ENCODE data around the gene POLR2C. TPM values are rescaled to one million over a fixed set of nuclear protein-coding genes. Genes with fewer than 3 reads are reported as not detected.

The POLR2C gene
- total RNA-seq, 3 donors from 2014 or later: 117 to 130 (median 129) TPM

- Mint-ChIP-seq H3K36me3 (ENCODE audit: insufficient read depth) (peaks cover 4% of the 10 kb centered on the region), H3K27me3 (ENCODE audit: low read depth) (no peaks in the 10 kb centered on the region), H3K4me3 (no peak overlapping the region), H3K9me3 (no peaks in the 10 kb centered on the region), H3K4me1 (ENCODE audit: low read depth) (no peaks in the 10 kb centered on the region)
- no peak for ATAC-seq
- DNase-seq: no peak
Observed at GRCh38 chr16:57512296-57513001, 50.0 kb downstream of the POLR2C start.

DNA sequence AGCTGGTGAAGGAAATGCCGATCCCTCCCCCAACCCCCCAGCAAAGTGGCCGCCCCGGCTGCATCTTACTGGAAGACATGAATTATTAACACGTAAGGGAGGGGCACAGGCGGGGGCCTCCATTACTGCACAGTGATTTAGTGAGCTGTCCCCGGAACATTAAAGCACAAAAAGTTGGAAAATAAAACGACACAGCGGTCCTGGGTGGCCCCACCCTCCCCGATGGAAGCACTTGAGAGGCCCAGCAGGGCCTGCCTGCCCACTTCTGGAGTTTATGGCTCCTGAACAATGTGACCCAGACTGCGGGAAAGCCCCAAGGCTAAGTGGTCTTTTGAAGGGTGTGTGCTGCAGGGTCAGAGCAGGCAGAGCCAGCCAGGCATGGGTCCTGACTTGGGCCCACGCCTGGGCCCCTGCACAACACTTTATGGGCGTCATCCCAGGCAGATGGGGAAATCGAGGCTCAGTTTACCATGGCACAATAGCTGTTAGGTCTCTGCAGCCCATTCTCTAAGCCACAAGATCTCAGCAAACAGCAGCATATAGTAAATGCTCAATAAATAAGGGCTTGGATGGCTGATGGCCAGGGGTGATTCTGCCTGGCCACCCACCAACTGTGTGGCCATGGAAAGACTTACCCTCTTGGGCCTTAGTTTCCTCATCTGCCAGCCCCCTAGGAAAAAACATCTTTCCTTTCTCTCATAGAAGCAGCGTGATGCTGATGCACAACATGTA, 51.1 kb downstream of the POLR2C start:
- no peak overlapping the region for H3K4me3 Mint-ChIP-seq

GRCh38 chr16:57514371-57514770, 51.9 kb downstream of the POLR2C start:
- Mint-ChIP-seq H3K9me3 (no peaks in the 10 kb centered on the region), H3K27me3 (ENCODE audit: low read depth) (no peaks in the 10 kb centered on the region), H3K4me3 (no peak overlapping the region), H3K4me1 (ENCODE audit: low read depth) (no peaks in the 10 kb centered on the region), H3K36me3 (ENCODE audit: insufficient read depth) (peaks cover 7% of the 10 kb centered on the region)
- no peak for ATAC-seq
- no peak for DNase-seq

More for the DNA sequence above, 51.1 kb downstream of the POLR2C start:
- Mint-ChIP-seq H3K4me1 (ENCODE audit: low read depth) (no peaks in the 10 kb centered on the region), H3K9me3 (no peaks in the 10 kb centered on the region), H3K27me3 (ENCODE audit: low read depth) (no peaks in the 10 kb centered on the region), H3K36me3 (ENCODE audit: insufficient read depth) (peaks cover 4% of the 10 kb centered on the region)
- DNase-seq (no peak), ATAC-seq (no peak)

DNA sequence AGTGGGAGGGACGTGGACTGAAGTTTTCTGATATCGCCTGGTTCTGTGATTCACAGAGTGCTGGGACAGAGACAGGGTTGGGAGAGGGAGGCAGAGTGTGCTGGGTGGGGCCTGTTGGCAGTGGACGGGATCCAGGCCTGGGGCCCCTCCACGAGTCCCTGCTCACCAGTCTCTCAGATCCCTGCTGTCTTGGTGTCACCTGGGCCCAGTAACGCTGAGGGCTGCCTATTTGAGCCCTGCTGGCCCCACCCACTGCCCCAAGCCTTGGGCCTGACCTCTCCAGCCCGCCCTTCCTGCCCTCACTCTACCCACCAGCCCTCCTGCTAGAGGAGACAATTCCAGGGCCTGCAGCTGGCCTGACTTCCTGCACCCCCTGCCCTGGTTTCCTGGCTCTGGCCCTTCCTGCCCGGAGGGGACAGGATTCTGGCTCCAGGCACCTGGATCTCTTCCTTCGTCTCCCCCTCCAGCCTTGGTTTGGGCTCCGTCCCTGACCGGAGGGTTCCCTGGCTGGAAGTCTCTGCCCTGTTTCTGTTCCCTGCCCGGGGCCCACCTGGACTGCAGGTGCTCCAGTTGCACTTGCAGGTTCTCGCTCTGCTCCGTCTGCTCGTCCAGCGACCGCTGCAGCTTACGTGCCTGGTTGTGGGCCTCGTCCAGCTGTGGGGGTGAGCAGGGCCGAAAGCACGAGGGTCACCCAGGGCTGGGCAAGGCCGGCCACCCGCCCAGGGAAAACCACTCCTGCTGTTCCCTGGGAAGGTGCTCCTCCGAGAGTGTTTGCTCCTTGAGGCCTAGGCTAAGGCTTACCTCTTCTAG, 52.5 kb downstream of the POLR2C start:
- ATAC-seq: no peak
- no peaks in the 10 kb centered on the region for H3K27me3 Mint-ChIP-seq (ENCODE audit: low read depth)
- H3K9me3 Mint-ChIP-seq: no peaks in the 10 kb centered on the region

DNA sequence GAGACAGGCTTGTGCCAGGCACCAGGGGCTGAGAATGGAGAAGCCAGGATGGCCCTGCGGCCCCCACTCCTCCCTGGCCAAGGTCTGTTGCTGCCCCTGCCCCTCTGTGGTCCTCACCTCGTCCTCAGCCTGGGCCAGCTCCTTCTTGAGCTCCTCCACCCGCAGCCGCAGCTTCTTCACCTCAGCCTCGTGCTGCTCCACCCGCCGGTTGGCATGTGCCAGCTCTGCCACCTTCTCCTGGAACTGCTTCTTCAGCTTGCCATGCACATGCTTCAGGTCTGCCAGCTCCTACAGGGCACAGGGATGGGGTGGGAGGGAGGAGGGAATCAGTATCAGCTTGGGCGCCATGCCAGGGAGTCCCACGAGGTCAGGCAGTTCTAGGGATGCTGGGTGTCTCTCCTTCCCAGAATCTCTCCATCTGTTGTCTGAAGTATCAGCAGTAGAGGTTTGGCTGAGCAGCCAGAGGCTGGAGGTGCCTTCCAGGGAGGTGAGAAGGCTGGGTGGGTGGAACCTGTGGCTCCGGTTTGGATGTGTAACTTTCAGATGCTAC, 53.8 kb downstream of the POLR2C start:
- ATAC-seq (no peak), DNase-seq (no peak)
- H3K27me3 Mint-ChIP-seq (ENCODE audit: low read depth): no peaks in the 10 kb centered on the region
- no peak overlapping the region for H3K4me3 Mint-ChIP-seq
- no peaks in the 10 kb centered on the region for H3K9me3 Mint-ChIP-seq
- peaks cover 7% of the 10 kb centered on the region for H3K36me3 Mint-ChIP-seq (ENCODE audit: insufficient read depth)
- H3K4me1 Mint-ChIP-seq (ENCODE audit: low read depth): peaks cover 3% of the 10 kb centered on the region

More for the DNA sequence above, 52.5 kb downstream of the POLR2C start:
- H3K4me3 Mint-ChIP-seq: no peak overlapping the region
- H3K4me1 Mint-ChIP-seq (ENCODE audit: low read depth): peaks cover under 1% of the 10 kb centered on the region
- DNase-seq: no peak
- H3K36me3 Mint-ChIP-seq (ENCODE audit: insufficient read depth): peaks cover 7% of the 10 kb centered on the region

DNA sequence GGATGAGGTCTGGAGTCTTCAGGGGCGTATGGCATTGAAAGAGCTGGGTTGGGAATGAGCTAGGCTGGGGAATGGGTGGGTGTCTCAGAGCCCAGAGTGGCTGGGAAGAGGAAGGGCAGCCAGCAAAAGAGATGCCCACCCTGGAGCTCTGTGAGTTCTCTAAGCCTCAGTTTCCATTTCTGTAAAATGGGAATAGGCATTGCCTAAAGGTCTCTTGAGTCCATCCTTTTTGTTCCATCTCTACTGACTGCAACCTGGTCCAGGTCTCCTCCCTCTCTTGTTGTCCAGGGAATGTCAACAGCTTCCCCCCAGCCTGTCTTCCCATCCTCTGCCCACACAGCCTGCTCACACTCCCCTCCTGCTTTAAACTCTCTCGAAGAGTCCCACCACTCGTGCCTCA, 54.3 kb downstream of the POLR2C start:
- ATAC-seq (no peak), DNase-seq (no peak)
- no peak overlapping the region for H3K4me3 Mint-ChIP-seq
- peaks cover 7% of the 10 kb centered on the region for H3K36me3 Mint-ChIP-seq (ENCODE audit: insufficient read depth)
- H3K27me3 Mint-ChIP-seq (ENCODE audit: low read depth): no peaks in the 10 kb centered on the region
- peaks cover 3% of the 10 kb centered on the region for H3K4me1 Mint-ChIP-seq (ENCODE audit: low read depth)
- H3K9me3 Mint-ChIP-seq: no peaks in the 10 kb centered on the region

DNA sequence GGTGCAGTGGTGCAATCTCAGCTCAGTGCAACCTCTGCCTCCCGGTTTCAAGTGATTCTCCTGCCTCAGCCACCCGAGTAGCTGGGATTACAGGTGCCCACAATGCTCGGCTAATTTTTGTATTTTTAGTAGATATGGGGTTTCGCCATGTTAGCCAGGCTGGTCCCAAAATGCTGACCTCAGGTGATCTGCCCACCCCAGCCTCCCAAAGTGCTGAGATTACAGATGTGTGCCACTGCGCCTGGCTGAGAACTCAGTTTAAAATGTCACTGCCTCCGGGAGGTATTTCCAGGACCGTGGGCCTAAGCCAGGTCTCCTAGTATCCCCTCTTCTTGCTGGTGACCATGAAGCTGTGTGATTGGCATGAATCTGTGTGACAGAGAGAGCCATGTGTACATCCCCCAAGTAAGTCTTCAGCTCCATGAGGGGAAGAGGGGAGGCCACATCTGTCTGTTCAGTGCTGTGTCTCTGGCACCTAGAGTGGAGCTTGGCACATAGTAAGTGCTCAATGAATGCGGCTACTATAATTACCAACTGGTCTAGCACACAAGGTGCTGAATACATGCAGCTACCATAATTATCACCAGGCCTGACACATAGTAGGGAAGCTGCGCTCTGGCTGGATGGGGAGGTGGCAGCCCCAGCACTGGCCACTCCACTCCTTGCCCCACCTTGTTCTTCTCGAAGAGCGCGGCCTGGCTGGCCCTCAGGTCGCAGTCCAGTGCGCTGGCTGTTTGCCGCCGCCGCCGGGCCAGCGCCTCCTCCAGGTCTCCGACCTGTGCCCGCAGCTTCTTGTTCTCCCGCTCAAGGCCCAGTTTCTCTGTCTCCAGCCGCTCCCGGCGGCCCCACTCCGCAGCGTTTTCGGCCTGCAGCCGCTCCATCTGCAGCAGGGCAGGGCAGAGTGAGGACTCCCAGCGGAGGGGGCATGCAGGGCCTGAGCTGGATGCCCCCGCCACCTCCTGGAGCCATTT, 55.2 kb downstream of the POLR2C start:
- Mint-ChIP-seq H3K36me3 (ENCODE audit: insufficient read depth) (peaks cover 7% of the 10 kb centered on the region), H3K4me1 (ENCODE audit: low read depth) (peaks cover 3% of the 10 kb centered on the region)

DNA sequence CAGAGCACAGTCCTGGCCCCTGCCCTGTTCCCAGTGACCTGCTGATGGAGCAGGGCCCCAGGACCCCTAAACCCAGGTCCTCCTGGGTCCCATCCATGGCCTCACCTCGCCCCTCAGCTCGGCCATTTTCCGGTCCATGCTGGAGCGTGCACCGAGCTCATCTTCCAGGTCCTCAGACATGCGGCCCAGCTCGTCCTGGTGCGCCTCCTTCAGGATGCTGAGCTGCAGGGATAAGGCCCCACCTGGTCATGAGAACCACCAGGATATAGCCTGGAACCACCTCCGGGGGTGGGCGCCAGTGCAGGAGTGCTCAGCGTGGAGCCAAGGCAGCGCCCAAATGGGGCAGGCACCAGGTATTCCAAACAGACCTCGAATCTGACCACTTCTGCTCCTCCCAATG, 56.0 kb downstream of the POLR2C start:
- Mint-ChIP-seq H3K36me3 (ENCODE audit: insufficient read depth) (peaks cover 7% of the 10 kb centered on the region), H3K4me3 (no peak overlapping the region), H3K27me3 (ENCODE audit: low read depth) (no peaks in the 10 kb centered on the region)

More for the DNA sequence above, 55.2 kb downstream of the POLR2C start:
- Mint-ChIP-seq H3K4me3 (no peak overlapping the region), H3K27me3 (ENCODE audit: low read depth) (no peaks in the 10 kb centered on the region), H3K9me3 (no peaks in the 10 kb centered on the region)
- no peak for DNase-seq
- no peak for ATAC-seq

GRCh38 chr16:57518922-57519321, 56.4 kb downstream of the POLR2C start:
- Mint-ChIP-seq H3K4me1 (ENCODE audit: low read depth) (peaks cover 7% of the 10 kb centered on the region), H3K4me3 (no peak overlapping the region), H3K27me3 (ENCODE audit: low read depth) (no peaks in the 10 kb centered on the region), H3K9me3 (no peaks in the 10 kb centered on the region), H3K36me3 (ENCODE audit: insufficient read depth) (peaks cover 7% of the 10 kb centered on the region)
- DNase-seq (no peak), ATAC-seq (no peak)

More for the DNA sequence above, 56.0 kb downstream of the POLR2C start:
- DNase-seq (no peak), ATAC-seq (no peak)
- H3K4me1 Mint-ChIP-seq (ENCODE audit: low read depth): peaks cover 7% of the 10 kb centered on the region
- H3K9me3 Mint-ChIP-seq: no peaks in the 10 kb centered on the region

DNA sequence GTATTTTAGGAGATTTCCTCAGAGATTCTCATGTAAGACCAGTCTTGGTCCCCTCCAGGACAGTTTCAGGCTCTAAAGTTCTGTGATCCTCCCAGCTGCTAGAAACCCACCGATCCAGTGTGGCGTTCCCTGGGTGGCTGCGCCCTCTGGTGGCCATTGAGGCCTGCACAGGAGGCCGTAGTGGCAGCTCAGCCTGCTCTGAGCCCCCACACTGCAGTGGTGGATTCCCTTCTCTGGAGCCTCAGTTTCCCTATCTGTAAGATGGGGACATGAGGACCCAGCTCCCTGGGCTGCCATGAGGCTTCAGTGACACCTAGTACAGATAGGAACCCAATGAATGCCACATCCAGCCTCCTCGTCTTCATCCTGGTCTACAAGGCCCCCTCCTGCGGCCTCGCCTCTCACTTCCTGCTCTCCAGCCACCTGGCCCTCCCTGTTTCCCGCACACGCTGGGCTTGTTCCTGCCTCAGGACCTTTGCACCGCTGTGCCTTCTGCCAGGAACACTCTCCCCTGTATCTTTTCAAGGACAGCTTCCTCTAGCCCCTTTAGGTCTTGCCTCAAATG, 57.4 kb downstream of the POLR2C start:
- H3K4me3 Mint-ChIP-seq: no peak overlapping the region
- peak; percentile 80 for DNase-seq
- H3K9me3 Mint-ChIP-seq: no peaks in the 10 kb centered on the region
- H3K27me3 Mint-ChIP-seq (ENCODE audit: low read depth): no peaks in the 10 kb centered on the region
- H3K4me1 Mint-ChIP-seq (ENCODE audit: low read depth): peaks cover 7% of the 10 kb centered on the region
- ATAC-seq: peak; percentile 97 to 98
- H3K36me3 Mint-ChIP-seq (ENCODE audit: insufficient read depth): peaks cover 7% of the 10 kb centered on the region

Data from activated T-cell treated with anti-CD3 and anti-CD28 coated beads, Interleukin-2, amount 50 U/mL, for 4 hours (primary cell).